DMS114 treated with DMSO at 0.1 percent for 48 hours (cell line): ENCODE measurements around the gene LZTS3.
"Not testable (repeated sequence)": the region's sequence is repeated elsewhere in the genome, so short reads cannot be mapped to it uniquely, and the experiment has no call there.

Source experiments
- DNase-seq: peaks from one replicate; lab custom pipeline; 2025; ENCODE audit not compliant: unreplicated experiment; lab: John Stamatoyannopoulos, UW

LZTS3 gene

DNA sequence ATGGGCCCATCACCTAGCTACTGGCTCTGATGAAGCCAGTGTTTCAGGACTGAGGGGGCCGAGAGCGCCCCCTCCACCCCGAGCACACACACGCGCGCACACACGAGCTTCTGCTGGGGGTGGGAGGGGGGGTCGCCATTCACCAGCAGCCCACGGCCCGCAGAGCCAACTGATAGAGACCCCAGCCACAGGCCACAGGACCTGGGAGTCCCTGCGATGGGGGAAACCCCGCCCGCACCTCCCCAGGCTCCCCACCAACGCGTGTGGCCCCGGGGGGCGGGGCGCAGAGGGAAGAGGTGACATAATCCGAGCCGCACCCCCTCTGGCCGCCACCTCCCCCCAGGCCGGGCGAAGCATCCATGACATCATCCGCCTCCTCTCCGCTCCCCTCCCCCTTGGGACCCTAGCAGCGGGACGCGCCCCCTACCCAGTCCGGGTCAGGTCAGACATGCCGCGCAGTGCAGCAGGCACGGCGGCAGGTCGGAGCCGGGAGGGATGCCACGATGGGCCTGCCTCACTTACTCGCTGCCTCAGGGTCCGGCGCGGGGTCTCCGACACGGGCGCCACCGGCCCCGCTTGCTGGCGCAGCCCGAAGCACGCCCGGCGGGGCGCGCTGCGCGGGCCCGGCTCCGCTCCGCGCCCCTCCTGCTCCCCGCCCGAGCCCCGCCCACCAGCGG, at the start of gene LZTS3:
Gene LZTS3 (minus strand): TSS at position 617 of the 677 bp plus-strand sequence. CDS start 6,386 bp downstream, outside the sequence.
- no peak for DNase-seq

- DNase-seq, result no peak
These were observed 48.3 kb upstream of the LZTS3 start for GRCh38 chr20:3221398-3222226.

DNA sequence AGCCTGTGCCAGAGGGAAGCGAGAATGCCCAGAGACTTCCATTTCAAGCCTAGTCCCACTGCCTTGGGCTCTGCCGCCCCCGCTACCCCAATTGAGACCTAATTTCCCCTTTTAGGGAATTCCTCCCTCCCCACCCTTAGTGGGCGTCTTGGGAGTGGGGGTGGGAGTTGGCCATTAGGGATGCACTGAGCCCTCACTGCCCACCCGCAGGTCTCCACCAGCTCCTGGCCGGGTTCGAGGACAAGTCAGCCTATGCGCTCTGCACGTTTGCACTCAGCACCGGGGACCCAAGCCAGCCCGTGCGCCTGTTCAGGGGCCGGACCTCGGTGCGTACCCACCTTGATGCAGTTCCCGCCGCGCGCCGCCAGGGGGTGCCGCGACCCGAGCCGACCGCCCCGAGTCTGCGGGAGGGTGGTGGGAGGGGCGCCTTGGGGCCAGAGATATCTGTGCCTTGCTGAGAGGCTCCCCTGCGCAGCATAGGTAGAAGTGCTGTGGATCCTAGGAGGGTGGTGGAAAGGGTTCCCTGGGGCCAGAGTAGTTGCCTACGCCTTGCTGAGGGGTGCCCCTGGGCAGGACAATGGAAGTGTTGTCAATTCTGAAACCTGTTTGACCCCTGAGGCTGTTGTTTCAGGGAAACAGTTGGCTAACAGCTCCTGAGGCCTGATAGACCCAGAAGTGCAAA, 45.1 kb upstream of the LZTS3 start:
- peak; percentile 18 for DNase-seq

- not testable (repeated sequence) for DNase-seq
These were observed 42.1 kb upstream of the LZTS3 start for GRCh38 chr20:3215359-3215917.

GRCh38 chr20:3213226-3213625, 39.9 kb upstream of the LZTS3 start:
- DNase-seq, result no peak

- DNase-seq, result no peak
These were observed 37.0 kb upstream of the LZTS3 start for GRCh38 chr20:3210346-3210745.

DNA sequence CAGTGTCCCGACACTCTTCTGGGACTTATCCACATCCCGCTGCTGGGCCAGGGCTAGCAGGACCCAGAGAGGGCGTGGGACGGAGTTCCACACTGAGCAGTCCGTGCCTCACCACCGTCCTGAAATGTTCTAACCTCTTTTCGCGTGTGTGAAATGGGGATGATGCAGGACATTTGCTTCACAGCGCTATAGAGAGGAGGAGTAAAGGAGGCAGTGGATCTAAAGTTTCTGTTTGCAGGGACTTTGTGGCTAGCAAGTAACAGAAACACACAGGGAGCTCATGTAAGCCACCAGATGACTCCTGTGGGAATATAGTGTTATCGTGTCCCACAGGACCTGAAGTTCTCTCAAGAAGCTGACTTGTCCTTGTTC, 36.6 kb upstream of the LZTS3 start:
- no peak for DNase-seq

DNA sequence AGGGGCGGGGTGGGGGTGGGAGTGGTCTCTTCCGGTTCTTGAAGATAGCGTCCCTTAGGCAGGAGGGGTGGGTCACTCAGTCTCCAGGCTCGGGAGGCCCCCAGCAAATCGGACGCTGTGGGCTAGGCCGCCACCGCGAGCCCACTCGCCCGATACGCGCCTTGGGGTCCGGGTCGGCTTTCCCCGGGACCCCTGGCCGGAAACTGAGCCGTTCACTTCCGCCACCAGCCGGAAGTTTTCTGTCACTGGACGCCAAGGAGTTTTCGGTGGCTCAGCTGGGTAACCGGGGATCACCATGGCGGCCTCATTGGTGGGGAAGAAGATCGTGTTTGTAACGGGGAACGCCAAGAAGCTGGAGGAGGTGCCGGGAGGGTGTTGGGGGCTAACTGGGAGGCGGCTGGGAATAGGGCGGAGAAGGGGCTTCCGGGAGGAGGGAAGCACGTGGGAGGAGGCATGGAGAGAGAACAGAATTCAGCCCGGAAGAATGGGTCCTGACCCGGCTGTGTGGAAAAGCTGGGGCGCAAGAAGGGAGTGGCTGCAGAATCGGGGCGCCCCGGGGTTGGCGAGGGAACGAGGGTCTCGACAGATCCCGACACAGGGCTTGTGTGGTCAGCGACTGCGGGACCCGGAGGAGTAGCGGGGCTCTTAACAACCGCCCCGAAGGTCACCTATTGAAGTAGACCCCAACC, 36.1 kb upstream of the LZTS3 start, which contains the start of gene ITPA:
Gene ITPA (plus strand): TSS at position 242 of the 689 bp plus-strand sequence. CDS start 54 bp downstream, at position 296.
- DNase-seq, result peak; percentile 61

DNA sequence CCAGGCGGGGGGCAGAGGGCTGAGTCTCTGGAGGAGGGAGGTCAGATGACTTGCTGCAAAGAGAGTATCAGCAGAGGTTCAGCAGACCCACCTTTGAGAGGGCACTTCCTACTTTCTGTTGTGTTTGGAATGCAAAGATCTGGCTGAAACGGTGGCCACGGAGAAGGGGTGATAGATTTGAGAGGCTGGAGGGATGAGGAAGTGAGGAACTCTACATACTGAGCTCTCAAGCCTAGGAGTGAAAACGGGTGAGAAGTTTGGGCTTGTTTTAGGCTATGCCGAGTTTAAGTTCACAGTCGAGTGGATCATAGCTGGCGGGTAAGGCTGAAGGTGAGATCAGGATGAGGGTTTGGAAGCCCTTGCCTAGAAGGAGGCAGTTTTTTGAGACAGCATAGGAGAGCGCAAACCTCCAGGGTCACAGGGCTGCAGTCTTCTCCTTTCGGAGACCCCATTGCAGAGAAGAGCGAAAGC, 35.5 kb upstream of the LZTS3 start:
- DNase-seq, result no peak

DNA sequence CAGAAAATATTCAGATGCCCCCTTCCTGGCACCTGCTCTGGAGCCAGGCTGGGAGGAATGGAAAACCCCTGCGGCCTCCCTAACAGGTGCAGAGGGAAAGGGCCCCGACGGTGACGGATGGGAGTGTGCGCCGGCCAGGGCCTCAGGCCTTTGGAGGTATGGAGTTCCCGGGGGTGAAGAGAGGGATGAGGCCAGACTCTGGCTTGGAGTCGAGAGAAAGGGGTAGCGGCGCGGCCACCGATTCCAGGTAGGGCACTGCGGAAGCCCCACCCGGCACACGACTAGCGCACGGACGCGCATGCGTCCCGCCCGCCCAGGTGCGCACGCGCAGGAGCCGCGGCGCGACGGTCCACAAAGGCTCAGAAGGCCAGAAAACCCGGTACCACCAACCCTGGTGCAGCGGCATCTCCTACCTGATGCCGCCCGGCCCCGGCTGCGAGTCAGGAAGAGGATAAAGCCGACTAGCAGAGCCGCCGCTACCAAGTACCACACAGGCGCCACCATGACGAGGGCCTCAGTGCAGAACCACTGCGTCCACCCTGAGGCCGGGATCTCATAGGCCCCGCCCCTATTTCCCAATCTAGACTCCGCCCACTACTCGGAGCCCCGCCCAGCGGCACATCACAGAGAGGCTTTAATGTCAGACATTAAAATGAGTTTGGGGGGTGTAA, 30.9 kb upstream of the LZTS3 start, which contains the start of gene DDRGK1:
Gene DDRGK1 (minus strand): TSS at position 559 of the 671 bp plus-strand sequence. CDS start 55 bp downstream, at position 504.
- peak; percentile 73 for DNase-seq

- DNase-seq, result no peak
These were observed 30.2 kb upstream of the LZTS3 start for GRCh38 chr20:3203315-3204123.

DNA sequence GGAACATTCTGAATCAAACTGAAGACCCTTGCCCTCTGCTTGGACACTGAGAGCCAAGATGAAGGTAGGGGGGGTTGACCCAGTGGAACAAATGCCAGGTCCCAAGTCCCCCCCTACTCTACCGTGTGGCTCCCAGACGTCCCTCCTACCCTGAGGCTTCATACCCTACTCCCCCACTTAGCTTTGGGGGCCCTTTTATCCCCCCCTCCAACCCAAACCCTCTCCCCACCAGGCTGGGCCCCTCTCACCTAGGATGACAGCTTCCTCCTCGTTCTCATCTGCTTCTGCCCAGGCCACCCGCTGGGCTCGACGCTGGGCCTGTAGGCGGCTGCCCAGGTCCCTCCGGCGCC, 29.6 kb upstream of the LZTS3 start:
- no peak for DNase-seq

GRCh38 chr20:3199976-3200755, 26.8 kb upstream of the LZTS3 start:
- DNase-seq, result no peak

GRCh38 chr20:3199206-3199605, 25.9 kb upstream of the LZTS3 start:
- no peak for DNase-seq

DNA sequence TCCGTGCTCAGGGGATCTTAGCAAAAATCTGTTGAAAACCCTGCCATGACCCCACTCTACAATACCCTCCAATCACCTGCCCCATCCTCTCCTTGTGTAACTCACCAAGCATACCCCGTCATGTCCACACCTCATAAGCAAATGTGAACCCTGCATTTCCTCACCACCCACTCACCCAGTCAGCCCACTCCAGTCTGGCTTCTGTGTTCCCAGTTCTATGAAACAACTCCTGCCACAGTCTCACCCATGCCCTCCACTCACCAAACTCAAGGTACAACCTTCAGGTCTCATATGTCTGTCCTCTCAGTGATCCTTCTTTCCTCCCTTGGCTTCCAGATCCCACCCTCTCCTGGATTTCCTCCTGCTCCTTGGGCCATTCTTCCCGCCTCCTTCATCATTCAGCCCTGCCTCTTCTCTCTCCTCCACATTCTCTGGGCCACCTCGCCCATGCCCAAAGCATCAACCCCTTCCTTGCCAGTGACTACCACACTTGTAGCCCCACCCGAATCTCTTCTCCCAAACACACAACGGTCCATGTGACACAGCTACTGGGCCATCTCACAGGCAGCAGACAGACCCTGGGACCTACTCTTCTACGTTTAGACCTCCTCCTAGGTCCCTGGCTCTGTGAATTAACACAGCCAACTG, 22.4 kb upstream of the LZTS3 start:
- DNase-seq, result no peak

GRCh38 chr20:3194617-3195280, 21.4 kb upstream of the LZTS3 start:
- no peak for DNase-seq

- no peak for DNase-seq
These were observed 20.7 kb upstream of the LZTS3 start for GRCh38 chr20:3193806-3194616.
